Activated T-cell treated with anti-CD3 and anti-CD28 coated beads, Interleukin-2, amount 50 U/mL, for 4 hours (primary cell): ENCODE data around the gene SCAPER. TPM values are rescaled to one million over a fixed set of nuclear protein-coding genes. Genes with fewer than 3 reads are reported as not detected.
A peak's percentile ranks its signal among the peaks of the same experiment; 100 is the strongest.

Experiments used
- ATAC-seq, 2 donors: fragments of 200-7000 bp; cut with Tn5 transposase; one replicate each; pipeline ENCODE4 v1.10.0; 2021
- DNase-seq: peaks from one replicate; pipeline ENCODE4 v3.0.0-alpha.2; 2020
- H3K27me3 Mint-ChIP-seq: one replicate; pipeline ENCODE4 v1.8.0; 2021; ENCODE audit warnings: low read depth, mixed read lengths
- H3K36me3 Mint-ChIP-seq: one replicate; pipeline ENCODE4 v1.8.0; 2022; ENCODE audit warnings: mixed read lengths; ENCODE audit not compliant: insufficient read depth
- H3K4me1 Mint-ChIP-seq: one replicate; pipeline ENCODE4 v1.8.0; 2021; ENCODE audit warnings: low read depth, mixed read lengths
- H3K4me3 Mint-ChIP-seq: one replicate; pipeline ENCODE4 v1.8.0; 2021; ENCODE audit warnings: mild to moderate bottlenecking, moderate library complexity, mixed read lengths
- H3K9me3 Mint-ChIP-seq: one replicate; pipeline ENCODE4 v1.8.0; 2021; ENCODE audit warnings: mixed read lengths
- total RNA-seq, 3 donors: library from RNA; stranded (reverse); gene quantifications; one replicate each; pipeline ENCODE4 v1.2.1, GENCODE V29; 2021

The SCAPER gene
- 10 to 100 TPM; 13.0 to 14.8 (median 14.8) TPM for total RNA-seq

GRCh38 chr15:76905013-76905839 lies at the start of gene SCAPER:
SCAPER (minus strand) TSS chr15:76905340; CDS start chr15:76883817, 21,523 bp downstream.
- peaks cover 31% of the 10 kb centered on the region for H3K4me1 Mint-ChIP-seq
- H3K27me3 Mint-ChIP-seq: no peaks in the 10 kb centered on the region
- DNase-seq (peak; percentile 89), ATAC-seq (peak; percentile 88)
- H3K9me3 Mint-ChIP-seq: no peaks in the 10 kb centered on the region
- H3K36me3 Mint-ChIP-seq: no peaks in the 10 kb centered on the region
- H3K4me3 Mint-ChIP-seq: peak within 1 kb of the TSS; percentile 90

- H3K4me1 Mint-ChIP-seq: peaks cover 9% of the 10 kb centered on the region
- H3K4me3 Mint-ChIP-seq: no peak overlapping the region
- DNase-seq (no peak), ATAC-seq (no peak)
- no peaks in the 10 kb centered on the region for H3K27me3 Mint-ChIP-seq
- H3K36me3 Mint-ChIP-seq: peaks cover 5% of the 10 kb centered on the region
- no peaks in the 10 kb centered on the region for H3K9me3 Mint-ChIP-seq
Measured at GRCh38 chr15:76954744-76955143, 49.6 kb upstream of the SCAPER start.

GRCh38 chr15:76953913-76954312 lies 48.8 kb upstream of the SCAPER start:
- H3K36me3 Mint-ChIP-seq: peaks cover 8% of the 10 kb centered on the region
- no peak overlapping the region for H3K4me3 Mint-ChIP-seq
- no peaks in the 10 kb centered on the region for H3K9me3 Mint-ChIP-seq
- H3K27me3 Mint-ChIP-seq: no peaks in the 10 kb centered on the region
- ATAC-seq (no peak), DNase-seq (no peak)
- H3K4me1 Mint-ChIP-seq: peaks cover 9% of the 10 kb centered on the region

DNA sequence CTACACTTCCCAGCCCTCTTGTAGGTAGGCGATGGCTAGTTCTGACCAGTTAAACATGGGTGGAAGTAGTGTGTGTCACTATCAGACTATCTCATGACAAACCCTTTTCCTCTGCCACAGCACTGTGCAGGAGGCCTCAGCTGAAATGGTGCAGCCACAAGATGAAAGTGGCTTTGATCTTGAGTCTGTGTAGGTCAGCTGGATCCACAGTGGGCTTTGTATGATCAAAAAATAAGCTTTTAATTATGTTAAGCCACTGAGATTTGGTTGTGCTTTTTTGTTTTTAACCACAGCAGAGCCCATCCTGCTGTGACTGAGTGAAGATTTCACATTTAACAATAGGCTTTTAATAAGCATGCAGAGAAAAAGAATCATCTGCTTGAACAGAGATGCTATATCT lies 46.1 kb upstream of the SCAPER start:
- Mint-ChIP-seq H3K4me1 (peaks cover 11% of the 10 kb centered on the region), H3K9me3 (no peaks in the 10 kb centered on the region), H3K36me3 (peaks cover 21% of the 10 kb centered on the region), H3K4me3 (no peak overlapping the region), H3K27me3 (no peaks in the 10 kb centered on the region)
- ATAC-seq (no peak), DNase-seq (no peak)

DNA sequence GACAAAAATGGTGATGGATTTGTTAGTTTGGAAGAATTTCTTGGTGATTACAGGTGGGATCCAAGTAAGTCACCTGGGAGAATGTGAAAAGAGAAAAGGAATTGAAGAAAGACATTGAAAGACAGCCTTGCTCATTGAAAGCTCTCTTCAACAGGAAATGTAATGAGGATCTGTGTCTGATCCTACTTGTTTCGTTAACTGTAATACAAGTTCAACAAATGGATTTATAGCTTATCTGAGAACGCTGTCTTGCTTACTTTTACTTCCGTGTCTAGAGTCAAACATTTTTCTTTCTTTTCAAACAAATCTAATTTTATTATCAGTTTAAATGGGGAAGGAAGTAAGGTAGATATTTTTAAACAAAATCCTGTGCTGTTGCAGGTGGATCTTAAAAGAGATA lies 42.3 kb upstream of the SCAPER start:
- H3K4me3 Mint-ChIP-seq: no peak overlapping the region
- H3K4me1 Mint-ChIP-seq: peaks cover 11% of the 10 kb centered on the region
- no peaks in the 10 kb centered on the region for H3K9me3 Mint-ChIP-seq
- H3K27me3 Mint-ChIP-seq: no peaks in the 10 kb centered on the region
- H3K36me3 Mint-ChIP-seq: peaks cover 40% of the 10 kb centered on the region
- DNase-seq (no peak), ATAC-seq (no peak)

DNA sequence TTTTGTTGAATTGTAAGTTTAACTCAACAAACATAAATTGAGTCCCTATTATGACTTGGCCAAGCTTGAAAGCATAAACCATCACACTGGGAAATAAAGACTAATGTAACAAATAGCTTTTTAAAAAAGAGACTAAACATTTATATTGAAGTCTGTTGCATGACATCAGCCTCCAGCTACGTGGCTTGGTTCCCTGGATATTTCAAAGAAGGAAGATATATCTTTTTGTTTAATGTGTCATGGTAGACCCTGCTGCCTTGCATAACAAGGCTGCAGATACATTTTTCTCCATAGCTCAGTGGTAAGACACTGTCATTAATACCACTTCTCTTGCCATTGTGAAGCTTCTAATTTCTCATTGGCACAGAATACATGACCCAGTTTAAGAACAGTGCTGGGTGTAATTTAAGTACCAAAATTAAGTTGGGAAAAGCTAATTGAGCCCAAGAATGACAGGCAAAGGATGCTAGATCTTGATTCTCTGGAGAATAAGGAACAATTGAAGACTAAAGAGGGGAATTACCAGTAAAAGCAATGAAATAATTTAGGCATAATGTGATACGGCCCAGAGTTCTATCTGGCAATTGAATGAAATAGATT lies 40.5 kb upstream of the SCAPER start:
- Mint-ChIP-seq H3K4me1 (peaks cover 2% of the 10 kb centered on the region), H3K9me3 (no peaks in the 10 kb centered on the region), H3K4me3 (no peak overlapping the region), H3K27me3 (no peaks in the 10 kb centered on the region), H3K36me3 (peaks cover 35% of the 10 kb centered on the region)
- ATAC-seq (no peak), DNase-seq (no peak)

DNA sequence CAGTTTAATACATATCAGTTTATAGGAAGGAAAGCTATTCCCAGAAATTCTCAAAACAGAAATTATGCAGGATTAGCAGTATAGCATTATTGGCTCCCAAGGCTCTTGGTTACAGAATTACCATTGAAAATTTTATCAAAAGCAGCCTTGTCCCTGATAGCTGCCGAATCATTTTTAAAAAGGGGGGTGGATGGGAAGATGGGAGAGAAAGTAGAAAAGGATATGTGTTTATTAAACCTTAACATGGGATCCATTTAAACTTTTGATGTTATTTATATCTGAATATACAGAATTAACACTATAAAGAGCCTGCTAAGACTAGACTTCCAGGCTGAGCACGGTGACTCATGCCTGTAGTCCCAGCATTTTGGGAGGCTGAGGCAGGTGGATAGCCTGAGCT lies 37.2 kb upstream of the SCAPER start:
- Mint-ChIP-seq H3K36me3 (peaks cover 23% of the 10 kb centered on the region), H3K27me3 (no peaks in the 10 kb centered on the region)
- no peak for ATAC-seq

GRCh38 chr15:76941636-76942035 lies 36.5 kb upstream of the SCAPER start:
- no peak overlapping the region for H3K4me3 Mint-ChIP-seq
- DNase-seq (no peak), ATAC-seq (no peak)
- H3K36me3 Mint-ChIP-seq: peaks cover 24% of the 10 kb centered on the region
- no peaks in the 10 kb centered on the region for H3K27me3 Mint-ChIP-seq
- H3K4me1 Mint-ChIP-seq: peaks cover 5% of the 10 kb centered on the region
- H3K9me3 Mint-ChIP-seq: no peaks in the 10 kb centered on the region

More for the DNA sequence above, 37.2 kb upstream of the SCAPER start:
- Mint-ChIP-seq H3K4me3 (no peak overlapping the region), H3K9me3 (no peaks in the 10 kb centered on the region), H3K4me1 (peaks cover 7% of the 10 kb centered on the region)
- DNase-seq: no peak

DNA sequence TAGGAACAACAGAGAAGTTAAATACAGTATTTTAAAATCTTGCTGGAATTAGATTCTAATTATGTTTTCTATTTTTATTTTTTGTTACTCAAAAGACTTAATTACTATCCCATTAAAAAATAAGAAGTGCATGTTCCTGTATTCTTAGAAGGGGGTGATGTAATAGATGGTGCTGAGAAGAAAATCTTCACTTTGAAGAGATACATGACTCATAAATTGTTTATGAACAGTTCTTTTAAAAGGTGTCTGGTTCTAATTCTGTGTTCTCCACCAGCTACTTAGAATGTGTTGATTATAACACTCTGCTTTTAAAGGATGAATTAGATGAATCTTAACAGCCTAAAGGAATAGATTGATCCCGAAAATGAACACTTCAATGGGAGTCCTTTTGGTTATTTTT lies 34.6 kb upstream of the SCAPER start:
- peaks cover 20% of the 10 kb centered on the region for H3K36me3 Mint-ChIP-seq
- no peak for ATAC-seq
- peaks cover 14% of the 10 kb centered on the region for H3K4me1 Mint-ChIP-seq
- H3K9me3 Mint-ChIP-seq: no peaks in the 10 kb centered on the region
- no peak for DNase-seq
- no peak overlapping the region for H3K4me3 Mint-ChIP-seq
- H3K27me3 Mint-ChIP-seq: no peaks in the 10 kb centered on the region

- H3K4me3 Mint-ChIP-seq: no peak overlapping the region
- H3K27me3 Mint-ChIP-seq: no peaks in the 10 kb centered on the region
- H3K36me3 Mint-ChIP-seq: peaks cover 20% of the 10 kb centered on the region
- no peaks in the 10 kb centered on the region for H3K9me3 Mint-ChIP-seq
- H3K4me1 Mint-ChIP-seq: peaks cover 14% of the 10 kb centered on the region
- ATAC-seq (no peak), DNase-seq (no peak)
Measured at GRCh38 chr15:76938752-76939151, 33.6 kb upstream of the SCAPER start.

DNA sequence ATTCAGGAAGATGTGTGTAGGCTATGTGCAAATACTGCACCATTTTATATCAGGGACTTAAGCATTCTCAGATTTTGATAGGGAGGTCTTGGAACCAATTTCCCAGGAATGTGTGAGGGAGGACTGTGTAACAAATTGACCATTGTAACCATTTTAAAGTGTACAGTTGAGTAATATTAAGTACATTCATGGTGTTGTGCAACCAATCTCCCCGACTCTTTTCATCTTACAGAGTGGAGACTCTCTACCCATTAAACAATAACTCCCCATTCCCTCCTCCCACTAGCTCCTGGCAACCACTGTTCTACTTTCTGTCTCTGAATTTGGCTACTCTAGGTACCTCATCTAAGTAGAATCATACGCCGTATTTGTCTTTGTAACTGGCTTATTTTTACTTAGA lies 31.5 kb upstream of the SCAPER start:
- Mint-ChIP-seq H3K36me3 (peaks cover 21% of the 10 kb centered on the region), H3K4me1 (peaks cover 29% of the 10 kb centered on the region), H3K27me3 (no peaks in the 10 kb centered on the region), H3K9me3 (no peaks in the 10 kb centered on the region), H3K4me3 (no peak overlapping the region)
- no peak for DNase-seq
- no peak for ATAC-seq

DNA sequence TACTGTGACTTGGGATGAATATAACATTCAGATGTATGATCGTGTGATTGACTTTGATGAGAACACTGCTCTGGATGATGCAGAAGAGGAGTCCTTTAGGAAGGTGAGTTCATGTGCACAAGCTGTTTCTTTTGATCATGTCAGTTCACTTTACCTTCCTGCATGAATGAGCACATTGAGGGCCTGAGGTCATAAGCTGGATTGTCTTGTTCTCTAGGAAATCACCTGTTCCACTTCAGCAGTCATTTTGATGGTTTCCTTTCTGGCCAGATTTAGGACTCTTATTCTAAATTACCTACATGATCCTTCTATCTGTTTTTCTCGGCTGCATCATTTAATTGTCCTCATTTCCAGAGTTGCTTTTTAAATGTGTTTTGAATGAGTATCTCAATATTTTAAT lies 30.5 kb upstream of the SCAPER start:
- Mint-ChIP-seq H3K4me1 (peaks cover 35% of the 10 kb centered on the region), H3K4me3 (no peak overlapping the region), H3K27me3 (no peaks in the 10 kb centered on the region), H3K36me3 (peaks cover 21% of the 10 kb centered on the region), H3K9me3 (no peaks in the 10 kb centered on the region)
- DNase-seq: no peak
- no peak for ATAC-seq

DNA sequence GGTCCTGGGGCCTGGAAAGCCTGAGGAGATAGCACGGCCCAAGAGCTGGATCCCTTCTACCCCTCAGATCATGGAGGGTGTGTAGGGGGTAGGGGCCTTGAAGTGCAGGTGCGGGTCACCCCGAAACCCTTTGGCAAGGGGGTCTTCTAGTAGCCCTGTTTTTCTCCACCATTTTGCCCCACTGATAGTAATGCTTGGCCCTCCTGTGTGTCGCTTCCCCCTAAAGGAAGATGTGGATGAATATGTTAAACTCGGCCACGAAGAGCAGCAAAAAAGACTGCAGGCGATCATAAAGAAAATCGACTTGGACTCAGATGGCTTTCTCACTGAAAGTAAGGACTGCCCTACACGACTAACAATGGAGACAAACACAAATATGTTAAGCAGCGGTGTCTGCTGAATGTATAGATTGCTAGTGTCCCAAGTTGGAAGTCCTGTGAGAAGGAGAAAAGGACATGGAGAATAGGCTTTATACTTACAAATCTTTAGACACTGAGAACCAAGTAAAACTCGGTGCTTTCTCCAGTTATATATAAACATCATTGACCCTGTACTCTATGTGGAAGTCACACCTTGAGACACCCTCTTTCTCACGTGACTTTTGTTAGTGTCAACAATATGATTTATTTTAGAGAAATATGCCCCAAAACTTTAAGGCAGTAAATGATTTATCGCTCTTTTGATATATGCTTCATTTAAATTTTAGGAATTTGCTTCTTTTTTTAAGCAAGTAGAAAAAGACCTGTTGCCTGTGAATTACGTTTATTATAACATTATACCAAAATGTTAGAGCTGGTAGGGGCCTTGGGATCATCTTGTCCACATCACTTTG lies 27.2 kb upstream of the SCAPER start:
- DNase-seq: no peak
- Mint-ChIP-seq H3K4me1 (peaks cover 32% of the 10 kb centered on the region), H3K36me3 (peaks cover 21% of the 10 kb centered on the region), H3K9me3 (no peaks in the 10 kb centered on the region), H3K27me3 (no peaks in the 10 kb centered on the region), H3K4me3 (peak overlapping the region; percentile 90)
- no peak for ATAC-seq

DNA sequence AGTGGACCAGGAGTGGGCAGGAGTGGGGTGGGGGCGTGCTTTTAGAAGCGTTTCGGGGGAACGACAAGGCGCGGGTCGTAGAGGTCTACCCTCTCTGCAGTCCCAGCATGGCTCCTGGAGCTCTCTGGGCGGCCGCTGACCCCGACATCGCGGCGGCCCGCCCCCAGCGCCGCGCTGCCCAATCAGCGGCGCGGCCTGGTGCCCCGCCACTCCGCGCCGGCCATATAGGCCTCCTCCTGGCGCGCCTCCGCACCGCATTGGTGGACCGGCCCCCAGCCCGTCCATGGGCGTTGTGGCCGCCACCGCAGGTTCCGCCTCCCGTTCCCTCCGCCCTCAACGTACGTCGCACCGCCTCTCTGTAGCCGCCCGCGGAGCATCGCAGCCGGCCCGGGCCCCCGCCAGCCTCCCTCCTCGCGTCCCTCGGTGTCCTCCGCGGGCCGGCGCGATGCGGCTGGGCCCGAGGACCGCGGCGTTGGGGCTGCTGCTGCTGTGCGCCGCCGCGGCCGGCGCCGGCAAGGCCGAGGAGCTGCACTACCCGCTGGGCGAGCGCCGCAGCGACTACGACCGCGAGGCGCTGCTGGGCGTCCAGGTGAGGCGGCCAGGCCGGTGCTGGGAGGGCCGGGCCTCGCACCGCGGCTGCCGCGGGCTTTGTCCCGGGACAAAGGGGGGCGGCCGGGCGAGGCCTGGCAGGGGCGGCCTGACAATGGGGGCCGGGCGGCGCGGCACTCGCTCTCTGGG lies 26.4 kb upstream of the SCAPER start, which contains the start of gene RCN2:
Gene RCN2 (plus strand): TSS at position 353 of the 738 bp plus-strand sequence. CDS start 93 bp downstream, at position 446.
- Mint-ChIP-seq H3K4me1 (peaks cover 32% of the 10 kb centered on the region), H3K27me3 (no peaks in the 10 kb centered on the region), H3K9me3 (no peaks in the 10 kb centered on the region), H3K4me3 (peak within 1 kb of the TSS; percentile 90), H3K36me3 (peaks cover 17% of the 10 kb centered on the region)
- DNase-seq: peak; percentile 86
- peak; percentile 99 for ATAC-seq
